CD1c-positive myeloid dendritic cell (primary cell): ENCODE measurements around the gene CRB2.

Source experiments
- DNase-seq: peaks from one replicate; pipeline ENCODE4 v3.0.0-alpha.2; 2016; ENCODE audit errors: extremely low spot score

The CRB2 gene

GRCh38 chr9:123421186-123421585 is 65.2 kb downstream of the CRB2 start:
- DNase-seq: no peak

DNA sequence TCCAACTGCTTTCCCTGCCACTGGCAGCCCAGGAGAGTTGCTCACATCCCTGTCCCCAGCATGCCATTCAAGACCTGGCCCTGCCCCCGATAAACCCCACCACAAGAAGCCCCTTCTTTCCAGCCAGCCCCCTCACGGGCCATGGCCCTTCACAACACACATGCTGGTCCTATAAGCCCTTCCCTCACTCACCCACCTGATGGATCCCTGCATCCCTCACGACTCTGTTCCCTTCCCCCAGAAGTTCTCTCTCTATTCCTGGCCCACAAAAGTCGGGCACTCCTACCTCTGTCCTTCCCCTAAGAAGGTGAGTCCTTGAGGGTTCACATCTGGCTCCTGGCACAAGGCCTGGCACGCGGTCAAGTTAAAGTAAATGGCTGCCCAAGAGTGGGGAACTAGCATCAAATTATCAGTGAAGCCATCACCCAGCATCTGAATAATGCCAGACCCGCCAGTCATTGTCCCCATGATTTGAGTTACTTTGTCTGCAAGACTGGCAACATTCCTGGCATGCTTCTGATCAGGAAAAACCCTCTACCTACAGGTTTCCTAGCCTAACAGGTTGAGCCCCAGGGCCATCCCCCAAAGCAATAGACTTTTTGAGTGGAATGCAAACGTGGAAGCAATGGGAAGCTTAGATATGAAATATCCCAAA is 65.9 kb downstream of the CRB2 start:
- DNase-seq: no peak

- DNase-seq: no peak
These were observed 66.8 kb downstream of the CRB2 start for GRCh38 chr9:123422635-123423310.

DNA sequence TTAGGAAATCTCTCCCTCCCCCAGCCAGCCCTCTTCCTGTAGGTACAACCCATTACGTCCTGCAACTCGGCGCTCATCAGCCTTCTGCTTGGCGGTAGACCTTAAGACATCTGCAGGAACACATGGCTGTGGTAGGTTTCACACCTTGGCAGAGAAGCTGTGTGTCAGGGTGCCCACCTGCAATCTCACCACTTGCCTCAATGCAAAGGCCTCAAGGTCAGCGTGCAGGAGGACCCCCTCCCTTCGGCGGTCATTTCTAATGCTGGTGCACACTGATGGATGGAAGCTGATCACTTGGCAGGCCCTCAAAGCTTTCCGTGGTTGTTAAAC is 67.3 kb downstream of the CRB2 start:
- no peak for DNase-seq

- no peak for DNase-seq
These were observed 68.1 kb downstream of the CRB2 start for GRCh38 chr9:123424131-123424530.

DNA sequence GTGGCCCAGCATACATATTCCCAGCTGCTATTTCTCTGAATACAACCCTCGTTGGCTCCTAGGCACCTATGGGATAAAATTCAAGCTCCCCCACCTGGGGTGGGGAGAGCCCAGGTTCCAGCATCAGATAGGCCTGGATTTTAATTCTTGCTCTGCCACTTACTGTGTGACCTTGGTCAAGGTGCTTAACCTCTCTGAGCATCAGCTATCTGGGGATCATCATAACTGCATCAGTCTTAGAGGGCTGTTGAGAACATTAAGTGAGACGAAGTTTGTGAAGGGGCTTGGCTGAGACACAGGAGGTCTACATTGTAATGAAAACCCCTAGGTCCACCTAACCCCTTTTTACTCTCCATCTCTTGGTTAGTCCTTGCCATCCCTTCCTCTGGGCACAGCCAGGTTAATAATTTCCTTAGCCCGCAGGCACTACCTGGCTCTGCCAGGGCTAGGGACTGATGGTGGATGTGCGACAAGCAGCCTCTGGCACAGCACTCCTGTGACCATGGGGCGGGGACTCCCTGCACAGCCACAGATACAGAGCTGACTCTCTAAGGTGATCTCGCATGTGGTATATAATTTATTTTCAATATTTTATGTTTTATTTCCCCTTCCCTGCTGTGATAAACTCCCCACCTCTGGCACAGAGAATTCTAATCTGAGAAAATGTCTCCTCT is 68.7 kb downstream of the CRB2 start:
- no peak for DNase-seq

DNA sequence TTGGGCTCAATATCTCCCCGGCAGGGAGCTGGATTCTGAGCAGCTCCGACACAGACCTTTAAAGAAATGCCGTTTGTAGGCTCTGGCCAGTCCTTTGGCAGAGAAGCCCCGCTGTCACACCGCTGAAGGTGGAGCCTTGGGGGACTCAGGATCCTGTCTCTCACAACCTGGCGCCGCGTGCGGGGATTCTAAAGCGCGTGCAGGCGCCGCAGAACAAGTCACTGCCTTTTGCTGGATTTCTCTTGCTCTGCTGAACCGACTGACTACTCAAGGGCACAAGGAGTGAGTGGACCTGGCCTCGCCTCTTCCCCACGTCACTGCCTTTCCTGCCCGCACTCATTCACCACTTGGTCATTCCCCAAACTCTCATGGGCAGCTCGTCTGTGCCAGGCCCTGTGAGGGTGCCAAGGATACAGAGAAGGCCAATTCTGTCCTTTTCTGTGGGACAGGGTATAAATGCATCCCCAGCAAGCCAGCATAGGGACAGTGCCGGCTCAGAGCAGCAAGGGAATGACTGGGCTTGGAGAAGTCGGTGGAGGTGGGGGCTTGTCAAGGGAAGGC is 69.3 kb downstream of the CRB2 start:
- DNase-seq: no peak

- DNase-seq: no peak
These were observed 69.9 kb downstream of the CRB2 start for GRCh38 chr9:123425836-123426365.

GRCh38 chr9:123426406-123426805 is 70.4 kb downstream of the CRB2 start:
- peak; percentile 18 for DNase-seq
